Measurements from ENCODE around the gene ZNF57. TPM values are rescaled to one million over a fixed set of nuclear protein-coding genes. Genes with fewer than 3 reads are reported as not detected.

ZNF57 gene
- total RNA-seq, 1 experiment from 2014 or later: 4.8 TPM

DNA sequence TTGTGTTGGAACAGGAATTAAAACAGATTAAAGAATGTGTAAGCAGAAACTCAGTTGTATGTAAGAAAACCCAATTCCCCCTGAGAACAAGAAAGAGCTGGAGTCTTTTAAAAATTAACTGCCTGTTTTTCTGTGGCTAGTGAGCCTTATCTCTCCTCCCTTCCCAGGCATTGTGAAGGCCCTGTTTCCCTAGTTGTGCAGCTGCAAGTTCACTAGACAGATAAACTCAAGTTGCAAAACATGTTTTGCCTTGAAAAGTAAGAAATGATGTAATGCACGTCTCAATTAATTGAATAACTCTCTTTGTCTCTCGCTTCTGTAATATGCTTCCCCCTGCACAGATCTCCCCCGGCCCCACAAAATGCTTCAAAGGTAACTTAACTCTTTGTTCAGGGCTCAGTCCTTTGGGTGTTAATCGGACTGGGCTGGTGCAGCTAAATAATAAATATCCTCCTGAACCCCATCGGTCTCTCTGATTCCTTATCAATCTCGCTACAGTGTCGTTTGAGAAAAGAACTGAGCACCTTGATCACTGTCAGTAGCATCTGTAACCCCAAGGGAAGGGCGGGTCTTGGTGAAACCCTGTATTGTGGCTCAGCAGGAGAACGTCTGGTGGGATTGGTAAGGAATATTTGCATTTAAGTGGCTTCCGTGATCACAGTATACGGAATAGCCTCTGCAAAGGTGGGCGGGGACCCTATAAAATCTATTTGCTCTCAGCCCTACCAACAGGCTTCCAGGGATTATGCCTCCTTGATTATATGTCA, 35.2 kb upstream of the ZNF57 start:
- CTCF ChIA-PET: no interaction called here
- H3K4me3 Mint-ChIP-seq (ENCODE audit: unreplicated experiment): no peak overlapping the region
- H3K27me3 Mint-ChIP-seq (ENCODE audit: insufficient read depth, unreplicated experiment): no peaks in the 10 kb centered on the region
- TF ChIP-seq, protein P1, sequence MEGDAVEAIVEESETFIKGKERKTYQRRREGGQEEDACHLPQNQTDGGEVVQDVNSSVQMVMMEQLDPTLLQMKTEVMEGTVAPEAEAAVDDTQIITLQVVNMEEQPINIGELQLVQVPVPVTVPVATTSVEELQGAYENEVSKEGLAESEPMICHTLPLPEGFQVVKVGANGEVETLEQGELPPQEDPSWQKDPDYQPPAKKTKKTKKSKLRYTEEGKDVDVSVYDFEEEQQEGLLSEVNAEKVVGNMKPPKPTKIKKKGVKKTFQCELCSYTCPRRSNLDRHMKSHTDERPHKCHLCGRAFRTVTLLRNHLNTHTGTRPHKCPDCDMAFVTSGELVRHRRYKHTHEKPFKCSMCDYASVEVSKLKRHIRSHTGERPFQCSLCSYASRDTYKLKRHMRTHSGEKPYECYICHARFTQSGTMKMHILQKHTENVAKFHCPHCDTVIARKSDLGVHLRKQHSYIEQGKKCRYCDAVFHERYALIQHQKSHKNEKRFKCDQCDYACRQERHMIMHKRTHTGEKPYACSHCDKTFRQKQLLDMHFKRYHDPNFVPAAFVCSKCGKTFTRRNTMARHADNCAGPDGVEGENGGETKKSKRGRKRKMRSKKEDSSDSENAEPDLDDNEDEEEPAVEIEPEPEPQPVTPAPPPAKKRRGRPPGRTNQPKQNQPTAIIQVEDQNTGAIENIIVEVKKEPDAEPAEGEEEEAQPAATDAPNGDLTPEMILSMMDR (IDR thresholded peaks at IDR 0.05; ENCODE audit: unreplicated experiment): no peak
- no peak overlapping the region for H3K27ac Mint-ChIP-seq (ENCODE audit: low read depth, unreplicated experiment)
- intact Hi-C loops (cut with micrococcal nuclease): no loop called here
- POLR2A ChIA-PET: no interaction called here
- H3K9me3 Mint-ChIP-seq (ENCODE audit: unreplicated experiment): no peaks in the 10 kb centered on the region
- H3K36me3 Mint-ChIP-seq (ENCODE audit: insufficient read depth, unreplicated experiment): peaks cover 6% of the 10 kb centered on the region
- no peaks in the 10 kb centered on the region for H3K4me1 Mint-ChIP-seq (ENCODE audit: insufficient read depth, unreplicated experiment)
- DNase-seq (ENCODE audit: unreplicated experiment): no peak
- BruUV-seq (replicated peaks): no TSS peak

DNA sequence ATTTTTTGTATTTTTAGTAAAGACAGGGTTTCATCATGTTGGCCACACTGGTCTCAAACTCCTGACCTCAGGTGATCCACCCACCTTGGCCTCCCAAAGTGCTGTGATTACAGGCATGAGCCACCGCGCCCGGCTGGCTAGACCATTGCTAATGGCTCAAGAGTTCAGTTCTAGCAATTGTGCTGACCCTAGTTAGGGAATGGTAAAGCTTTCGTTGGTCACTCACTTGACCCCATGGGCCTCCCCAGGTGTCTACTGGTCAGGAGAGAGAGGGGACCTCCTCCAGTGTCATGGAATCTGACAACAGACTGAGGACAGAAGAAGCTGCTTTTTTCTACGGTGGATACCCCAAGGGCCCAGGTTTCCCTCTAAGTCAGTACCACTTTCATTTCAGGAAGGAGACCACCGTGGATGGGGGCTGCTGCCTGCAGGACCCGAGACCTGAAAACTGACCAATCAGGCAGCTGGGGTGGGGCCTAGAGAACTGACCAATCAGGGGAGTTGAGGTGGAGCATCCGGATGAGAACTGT, 34.2 kb upstream of the ZNF57 start:
- no peaks in the 10 kb centered on the region for H3K4me1 Mint-ChIP-seq (ENCODE audit: insufficient read depth, unreplicated experiment)
- no peaks in the 10 kb centered on the region for H3K27me3 Mint-ChIP-seq (ENCODE audit: insufficient read depth, unreplicated experiment)
- ChIA-PET CTCF (interaction anchor here (0.6 to 1.4 kb wide), 2 partner anchors 21 to 23 kb away, joined by 3 to 4 read pairs; no protein-coding TSS in a partner anchor), POLR2A (no interaction called here)
- no peak overlapping the region for H3K27ac Mint-ChIP-seq (ENCODE audit: low read depth, unreplicated experiment)
- DNase-seq (ENCODE audit: unreplicated experiment): no peak
- H3K4me3 Mint-ChIP-seq (ENCODE audit: unreplicated experiment): no peak overlapping the region
- intact Hi-C loops (cut with micrococcal nuclease): no loop called here
- TF ChIP-seq, protein P1 (IDR thresholded peaks at IDR 0.05; ENCODE audit: unreplicated experiment): no peak
- H3K36me3 Mint-ChIP-seq (ENCODE audit: insufficient read depth, unreplicated experiment): peaks cover 6% of the 10 kb centered on the region
- H3K9me3 Mint-ChIP-seq (ENCODE audit: unreplicated experiment): peaks cover 8% of the 10 kb centered on the region
- BruUV-seq (replicated peaks): no TSS peak

DNA sequence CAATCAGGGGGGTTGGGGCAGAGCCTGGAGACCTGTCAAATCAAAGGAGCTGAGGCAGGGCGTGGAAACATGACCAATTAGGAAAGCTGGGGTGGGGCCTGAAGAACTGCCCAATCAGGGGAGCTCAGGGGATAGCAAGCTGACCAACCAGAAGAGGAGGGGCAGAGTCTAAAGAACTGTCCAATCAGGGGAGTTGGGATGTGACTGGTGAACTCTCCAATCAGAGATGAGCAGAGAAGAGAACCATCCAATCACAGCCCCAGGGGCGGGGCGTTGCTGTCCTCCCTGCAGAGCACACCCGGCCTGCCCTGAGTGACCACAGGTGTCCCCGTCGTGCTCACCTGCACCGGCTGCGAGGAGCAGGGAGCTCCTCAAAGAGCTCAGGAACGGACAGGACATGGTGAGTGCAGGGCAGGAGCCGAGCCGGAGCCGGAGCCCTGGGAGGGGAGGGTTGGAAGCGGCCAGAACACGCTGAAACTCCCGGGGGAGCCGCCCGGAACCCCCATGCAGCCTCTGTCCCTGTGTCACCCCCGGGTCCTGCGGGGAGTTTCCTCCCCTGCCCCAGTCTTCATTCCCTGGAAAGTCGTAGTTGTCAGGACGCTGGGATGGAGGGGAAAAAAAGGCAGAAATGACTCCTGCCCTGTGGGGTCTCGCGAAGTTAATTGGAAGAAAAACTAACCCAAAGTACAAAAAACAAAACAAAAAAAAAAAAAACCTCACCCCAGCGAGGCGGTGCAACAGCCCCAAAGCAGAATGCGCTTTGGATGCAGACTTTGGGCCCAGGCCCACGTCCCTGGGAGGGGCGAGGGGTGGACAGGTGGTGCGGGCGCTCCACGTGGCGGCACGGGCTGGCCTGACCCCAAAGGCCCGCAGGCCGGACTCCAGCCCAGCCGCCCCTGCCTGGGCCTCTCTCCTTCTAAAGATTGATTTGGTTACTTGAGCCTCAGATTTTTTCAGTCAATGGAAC, 33.4 kb upstream of the ZNF57 start, which contains the start of gene ZNF556:
Gene ZNF556, plus strand, starts transcription at position 311 of the 967 bp plus-strand sequence. Its CDS starts 87 bp downstream, at position 398.
- DNase-seq (ENCODE audit: unreplicated experiment): no peak
- TF ChIP-seq, protein P1 (IDR thresholded peaks at IDR 0.05; ENCODE audit: unreplicated experiment): no peak
- Mint-ChIP-seq H3K4me3 (ENCODE audit: unreplicated experiment) (no peak within 1 kb of the TSS), H3K9me3 (ENCODE audit: unreplicated experiment) (peaks cover 12% of the 10 kb centered on the region), H3K36me3 (ENCODE audit: insufficient read depth, unreplicated experiment) (peaks cover 6% of the 10 kb centered on the region), H3K27ac (ENCODE audit: low read depth, unreplicated experiment) (no peak within 1 kb of the TSS), H3K27me3 (ENCODE audit: insufficient read depth, unreplicated experiment) (no peaks in the 10 kb centered on the region), H3K4me1 (ENCODE audit: insufficient read depth, unreplicated experiment) (no peaks in the 10 kb centered on the region)
- intact Hi-C loops (cut with micrococcal nuclease): no loop called here
- CTCF ChIA-PET: interaction anchor here (1.4 kb wide), 1 partner anchor 21 kb away, joined by 4 read pairs; no protein-coding TSS in a partner anchor
- no TSS peak for BruUV-seq (replicated peaks)
- POLR2A ChIA-PET: no interaction called here

All from MCF 10A (cell line).